ENCODE data around the gene FSIP1.

DNA sequence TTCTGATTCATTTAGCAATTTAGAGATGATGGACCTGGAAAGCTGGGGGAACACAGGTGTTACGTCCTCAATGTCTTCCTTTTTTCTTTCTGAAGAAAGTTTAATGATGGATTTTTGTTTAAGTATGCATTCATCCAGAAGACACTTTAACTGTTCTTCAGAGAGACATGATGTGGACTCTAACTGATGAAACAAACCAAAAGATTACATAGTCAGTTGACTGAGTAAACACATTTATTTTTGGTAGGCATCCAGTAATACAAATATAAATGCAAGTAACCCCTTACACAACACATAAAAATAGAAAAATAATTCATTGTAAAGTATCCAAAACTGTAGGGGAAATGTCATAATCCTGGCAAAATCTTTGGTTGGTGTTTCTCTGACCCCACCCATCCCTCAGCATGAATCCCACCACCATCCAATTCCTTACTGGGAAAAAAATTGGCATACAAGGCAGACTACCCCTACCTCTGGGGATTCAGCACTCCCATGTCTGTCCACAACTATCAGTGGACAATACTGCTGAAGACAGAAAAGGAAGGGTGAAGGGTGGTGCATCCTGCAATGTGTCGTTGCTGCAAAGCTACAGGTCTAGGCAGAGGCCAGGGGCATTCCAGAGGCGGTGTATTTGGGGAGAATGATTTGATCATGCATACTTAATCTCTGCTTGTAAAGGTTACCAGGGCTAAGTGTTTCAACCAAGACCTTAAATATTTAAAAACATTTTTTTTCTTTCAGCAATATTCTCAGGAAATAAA lies 164.4 kb downstream of the FSIP1 start:
- TF ChIP-seq, protein P1, sequence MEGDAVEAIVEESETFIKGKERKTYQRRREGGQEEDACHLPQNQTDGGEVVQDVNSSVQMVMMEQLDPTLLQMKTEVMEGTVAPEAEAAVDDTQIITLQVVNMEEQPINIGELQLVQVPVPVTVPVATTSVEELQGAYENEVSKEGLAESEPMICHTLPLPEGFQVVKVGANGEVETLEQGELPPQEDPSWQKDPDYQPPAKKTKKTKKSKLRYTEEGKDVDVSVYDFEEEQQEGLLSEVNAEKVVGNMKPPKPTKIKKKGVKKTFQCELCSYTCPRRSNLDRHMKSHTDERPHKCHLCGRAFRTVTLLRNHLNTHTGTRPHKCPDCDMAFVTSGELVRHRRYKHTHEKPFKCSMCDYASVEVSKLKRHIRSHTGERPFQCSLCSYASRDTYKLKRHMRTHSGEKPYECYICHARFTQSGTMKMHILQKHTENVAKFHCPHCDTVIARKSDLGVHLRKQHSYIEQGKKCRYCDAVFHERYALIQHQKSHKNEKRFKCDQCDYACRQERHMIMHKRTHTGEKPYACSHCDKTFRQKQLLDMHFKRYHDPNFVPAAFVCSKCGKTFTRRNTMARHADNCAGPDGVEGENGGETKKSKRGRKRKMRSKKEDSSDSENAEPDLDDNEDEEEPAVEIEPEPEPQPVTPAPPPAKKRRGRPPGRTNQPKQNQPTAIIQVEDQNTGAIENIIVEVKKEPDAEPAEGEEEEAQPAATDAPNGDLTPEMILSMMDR (IDR thresholded peaks at IDR 0.05): no peak
- TF ChIP-seq POLR2A (IDR thresholded peaks at IDR 0.05): no peak
